Inferior parietal cortex (tissue), 1 donor: ENCODE results near the gene KCNN4.

Source experiments
- DNase-seq: peaks from one replicate; pipeline ENCODE4 v3.0.0-alpha.2; 2016; ENCODE audit errors: extremely low spot score

Gene KCNN4

GRCh38 chr19:43748205-43748594 lies 32.6 kb downstream of the KCNN4 start:
- DNase-seq, result no peak

DNA sequence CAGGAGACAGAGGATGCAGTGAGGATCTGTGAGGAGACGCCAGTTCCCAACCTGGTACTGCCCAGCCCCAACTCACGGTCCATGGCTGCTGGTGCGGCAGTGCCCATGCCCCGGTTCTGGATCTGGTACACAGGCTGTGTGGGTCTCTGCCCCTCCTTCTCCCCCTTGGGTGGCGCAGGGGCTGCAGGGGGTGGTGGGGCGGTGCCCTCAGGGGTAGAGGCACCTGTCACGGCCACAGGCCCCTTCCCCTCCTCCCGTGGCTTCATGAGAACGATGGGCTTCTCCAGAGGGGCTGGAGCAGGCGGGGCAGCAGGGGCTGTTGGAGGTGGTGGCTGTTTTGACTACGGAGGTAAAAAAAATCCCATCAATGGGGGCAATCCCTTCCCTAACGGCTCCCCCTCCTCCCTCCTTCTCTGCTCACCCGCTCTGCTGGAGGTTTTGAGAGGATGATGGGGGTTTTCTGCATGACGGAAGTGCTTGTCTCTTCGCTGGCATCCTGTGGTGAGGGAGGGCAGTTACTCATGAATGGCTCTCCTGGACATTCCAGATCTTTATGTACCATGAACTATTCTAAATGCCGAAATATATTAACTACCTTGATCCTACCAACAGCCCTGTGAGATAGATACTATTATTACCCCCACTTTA lies 33.1 kb downstream of the KCNN4 start:
- DNase-seq, result no peak

- DNase-seq, result peak; percentile 15
These were observed 37.7 kb downstream of the KCNN4 start for GRCh38 chr19:43743059-43743458.

DNA sequence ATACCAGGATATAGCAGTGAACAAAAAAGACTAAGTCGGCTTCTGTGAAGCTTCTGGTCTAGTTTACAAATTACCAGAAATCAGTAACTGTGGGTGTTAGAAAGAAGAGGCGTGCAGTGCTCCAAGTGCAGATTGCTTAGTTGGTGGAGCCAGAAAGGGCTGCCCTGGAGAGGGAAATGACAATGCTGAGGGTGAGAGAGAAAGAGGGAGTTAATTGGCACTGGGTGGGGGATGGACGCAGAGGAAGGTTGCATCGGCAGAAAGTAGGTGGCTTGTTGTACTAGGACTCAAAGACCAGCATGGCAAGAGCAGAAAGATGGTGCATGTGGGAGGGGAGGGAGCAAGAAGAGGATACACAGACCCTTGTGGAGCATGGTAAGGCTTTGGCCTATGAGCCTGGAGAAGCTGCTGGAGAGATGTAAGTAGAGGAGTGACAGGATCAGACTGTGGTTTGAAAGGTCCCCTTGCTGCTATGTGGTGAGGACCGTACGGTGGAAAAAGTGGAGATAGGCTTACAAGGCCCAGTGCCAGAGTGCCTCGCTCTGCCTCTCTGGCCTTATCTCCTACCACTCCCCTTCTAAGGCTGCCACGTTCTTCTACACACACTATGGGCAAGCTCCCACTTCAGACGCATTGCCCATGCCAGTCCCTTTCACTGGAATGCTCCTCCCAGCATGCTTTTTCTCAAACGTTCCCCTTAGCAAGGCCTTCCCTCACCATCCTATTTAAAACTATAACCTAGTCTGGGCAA lies 39.5 kb downstream of the KCNN4 start:
- DNase-seq, result no peak

- no peak for DNase-seq
These were observed 41.1 kb downstream of the KCNN4 start for GRCh38 chr19:43739439-43740235.

DNA sequence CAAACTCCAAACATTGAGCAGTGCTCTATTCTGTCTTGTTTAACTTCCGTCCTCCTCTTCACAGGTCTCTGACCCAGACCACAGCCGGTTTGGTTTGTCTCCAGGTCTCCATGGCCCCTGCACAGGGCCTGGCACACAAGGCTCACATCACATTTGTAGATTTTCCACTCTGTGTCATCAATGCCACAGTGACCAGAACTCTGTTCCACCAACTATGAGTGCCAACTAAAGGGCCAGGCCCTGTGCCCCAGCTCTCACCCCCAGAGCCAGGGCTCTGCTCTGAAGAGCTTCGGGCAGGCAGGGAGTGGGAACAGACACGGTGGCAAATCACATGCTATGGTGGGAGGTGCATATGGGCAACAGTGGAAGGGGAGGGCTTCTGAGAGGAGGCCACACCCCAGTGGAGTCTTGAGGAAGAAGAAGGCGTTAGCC lies 42.0 kb downstream of the KCNN4 start:
- no peak for DNase-seq

DNA sequence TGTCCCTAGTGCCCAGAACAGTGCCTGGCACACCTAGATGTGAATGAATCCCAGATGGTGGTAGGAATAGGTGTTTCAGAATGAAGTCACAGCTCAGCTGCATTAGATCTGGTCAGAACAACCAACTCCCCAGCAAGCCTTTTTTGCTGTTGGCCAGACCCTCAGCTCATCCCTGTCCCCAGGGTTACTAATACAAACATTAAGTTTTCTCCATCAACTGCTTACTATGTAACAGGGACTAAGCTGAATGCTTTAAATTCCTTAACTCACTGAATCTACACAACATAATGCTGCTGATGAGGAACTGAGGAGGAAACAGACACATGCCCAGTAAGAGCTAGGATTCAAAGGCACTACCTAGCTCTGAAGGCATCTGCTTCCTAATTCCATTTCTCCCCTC lies 44.8 kb downstream of the KCNN4 start:
- DNase-seq, result no peak

- DNase-seq, result no peak
These were observed 45.8 kb downstream of the KCNN4 start for GRCh38 chr19:43735013-43735412.

GRCh38 chr19:43731846-43732245 lies 48.9 kb downstream of the KCNN4 start:
- no peak for DNase-seq

DNA sequence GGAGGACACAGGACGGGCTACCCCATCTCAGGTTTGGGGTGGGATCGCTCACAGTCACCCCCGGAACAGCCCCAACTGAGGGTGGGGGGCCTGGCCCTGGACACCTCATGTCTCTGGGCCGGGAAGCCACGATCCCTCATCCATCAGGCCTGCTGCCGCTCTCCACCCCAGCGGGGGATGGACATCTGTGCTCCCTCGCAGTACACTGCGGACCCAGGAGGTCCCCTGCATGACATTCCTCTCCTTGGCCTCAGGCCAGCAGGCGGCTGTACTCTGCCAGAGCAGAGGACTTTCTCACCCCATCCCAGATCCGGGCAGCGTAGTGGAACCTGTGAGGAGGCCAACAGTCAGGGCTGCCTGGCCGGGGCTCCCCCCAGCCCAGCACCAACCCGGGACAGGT lies 49.4 kb downstream of the KCNN4 start:
- DNase-seq, result no peak

DNA sequence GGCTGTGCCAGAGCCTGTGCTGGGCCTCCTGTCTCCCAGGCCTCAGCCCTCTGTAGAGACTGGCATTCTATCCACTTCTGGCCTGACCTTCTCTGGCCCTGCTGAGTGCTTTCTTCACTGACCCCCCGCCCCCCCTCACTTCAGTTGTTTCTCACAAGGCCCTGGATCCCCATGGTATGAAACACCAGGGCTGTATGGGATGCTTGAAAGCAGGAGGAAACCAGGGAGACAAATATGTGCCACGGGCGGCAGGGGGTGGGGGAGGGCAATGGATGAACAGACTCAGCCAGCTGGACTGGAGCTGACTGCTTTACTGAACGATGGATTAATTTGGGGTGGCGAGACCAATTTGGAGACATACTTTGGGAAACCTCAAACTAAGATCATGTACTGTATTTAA lies 50.9 kb downstream of the KCNN4 start:
- no peak for DNase-seq

DNA sequence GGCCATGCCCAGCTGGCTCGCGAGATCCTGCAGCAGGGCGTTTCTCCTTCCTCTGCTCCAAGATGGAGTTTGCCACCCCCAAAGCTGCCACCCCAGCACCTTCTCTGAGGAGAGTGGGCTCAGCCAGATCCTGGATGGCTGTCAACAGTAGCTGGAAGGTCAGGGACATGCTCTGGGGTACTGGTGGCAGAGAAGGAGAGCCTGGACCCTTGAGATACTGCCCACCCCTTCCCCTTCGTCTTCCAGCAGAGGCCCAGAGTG lies 53.2 kb downstream of the KCNN4 start:
- DNase-seq, result no peak

DNA sequence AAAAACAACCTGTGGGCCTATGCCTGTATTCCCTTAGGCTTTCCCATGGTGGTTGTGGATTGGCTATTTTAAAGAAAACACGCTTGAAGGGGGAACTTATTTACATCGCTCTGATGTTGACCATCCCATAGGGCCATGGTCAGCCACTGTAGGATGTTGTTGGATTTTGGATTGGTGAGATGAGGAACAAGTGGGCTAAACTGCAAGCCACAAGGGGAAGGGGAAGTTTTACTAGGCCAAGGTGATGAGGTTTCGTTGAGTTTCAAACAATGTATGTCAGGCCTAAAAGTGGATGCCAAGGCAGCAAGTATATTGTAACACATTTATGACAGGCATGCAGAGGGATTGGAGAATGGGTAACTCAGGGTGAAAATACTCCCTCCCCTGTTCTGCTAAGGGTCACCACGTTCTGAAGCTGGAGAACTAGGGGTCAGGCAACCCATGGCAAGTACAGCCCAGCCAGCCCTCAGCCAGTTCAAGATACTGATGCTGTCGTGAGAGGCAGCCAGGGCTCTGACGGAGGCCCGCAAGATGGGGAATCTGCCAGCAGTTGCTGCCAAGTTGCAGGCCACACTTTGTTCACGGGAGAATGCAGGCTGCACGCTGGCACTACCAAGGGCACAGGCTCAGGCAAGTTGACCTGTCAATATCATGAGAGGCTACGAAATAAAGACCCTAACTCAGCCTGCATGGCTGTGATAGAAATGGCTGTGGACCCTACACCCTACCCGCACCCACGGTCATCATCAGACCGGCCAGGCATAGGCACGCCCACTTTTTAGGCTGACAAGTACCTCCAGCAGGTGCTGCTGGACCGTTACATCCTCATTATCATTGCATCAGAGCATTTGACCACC lies 53.8 kb downstream of the KCNN4 start:
- no peak for DNase-seq

GRCh38 chr19:43725468-43725867 lies 55.3 kb downstream of the KCNN4 start:
- DNase-seq, result no peak

DNA sequence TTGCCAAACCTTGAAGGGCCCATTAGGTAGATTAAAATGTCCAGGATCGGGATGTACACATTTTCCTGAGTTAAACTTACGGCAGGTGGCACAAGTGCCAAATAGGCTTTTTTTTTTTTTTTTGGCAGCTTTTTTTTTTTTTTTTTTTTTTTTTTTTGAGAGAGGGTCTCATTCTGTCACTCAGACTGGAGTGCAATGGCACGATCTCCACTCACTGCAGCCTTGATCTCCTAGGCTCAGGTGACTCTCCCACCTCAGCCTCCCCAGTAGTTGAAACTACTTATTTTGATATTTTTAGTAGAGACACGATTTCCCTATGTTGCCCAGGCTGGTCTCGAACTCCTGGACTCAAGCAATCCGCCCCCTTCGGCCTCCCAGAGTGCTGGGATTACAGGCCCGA lies 55.9 kb downstream of the KCNN4 start:
- DNase-seq, result no peak

DNA sequence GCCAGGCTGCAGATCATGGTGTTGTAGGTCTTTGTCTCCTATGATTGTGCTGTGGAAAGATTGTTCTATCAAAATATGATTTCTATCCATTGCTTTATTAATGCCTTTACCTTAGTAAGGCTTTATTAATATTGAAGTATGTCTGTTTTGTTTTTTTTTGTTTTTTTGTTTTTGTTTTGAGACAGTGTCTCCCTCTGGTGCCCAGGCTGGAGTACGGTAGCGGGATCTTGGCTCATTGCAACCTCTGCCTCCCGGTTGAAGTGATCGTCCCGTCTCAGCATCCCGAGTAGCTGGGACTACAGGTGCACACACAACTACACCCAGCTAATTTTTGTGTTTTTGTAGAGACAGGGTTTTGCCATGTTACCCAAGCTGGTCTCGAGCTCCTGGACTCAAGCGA lies 57.2 kb downstream of the KCNN4 start:
- no peak for DNase-seq

GRCh38 chr19:43721469-43722048 lies 59.2 kb downstream of the KCNN4 start:
- no peak for DNase-seq

DNA sequence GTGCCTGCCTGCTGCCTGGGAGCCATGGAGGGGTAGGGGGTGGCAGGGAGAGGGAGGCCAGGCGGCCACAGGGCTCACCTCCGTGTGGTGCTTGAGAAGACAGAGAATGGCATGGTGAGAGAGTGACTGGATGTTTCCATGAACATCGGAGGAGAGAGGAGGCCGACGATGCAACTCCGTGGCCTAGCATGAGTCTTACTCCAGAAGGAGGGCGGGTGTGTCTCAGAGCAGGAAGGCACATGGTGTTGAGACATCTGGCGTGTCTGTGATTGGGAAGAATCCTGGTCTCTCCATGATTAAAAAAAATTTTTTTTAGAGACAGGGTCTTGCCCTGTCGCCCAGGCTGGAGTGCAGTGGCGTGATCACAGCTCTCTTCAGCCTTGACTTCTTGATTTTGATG lies 59.8 kb downstream of the KCNN4 start:
- no peak for DNase-seq

- DNase-seq, result no peak
These were observed 60.9 kb downstream of the KCNN4 start for GRCh38 chr19:43719918-43720317.

GRCh38 chr19:43719378-43719868 lies 61.4 kb downstream of the KCNN4 start:
- no peak for DNase-seq

DNA sequence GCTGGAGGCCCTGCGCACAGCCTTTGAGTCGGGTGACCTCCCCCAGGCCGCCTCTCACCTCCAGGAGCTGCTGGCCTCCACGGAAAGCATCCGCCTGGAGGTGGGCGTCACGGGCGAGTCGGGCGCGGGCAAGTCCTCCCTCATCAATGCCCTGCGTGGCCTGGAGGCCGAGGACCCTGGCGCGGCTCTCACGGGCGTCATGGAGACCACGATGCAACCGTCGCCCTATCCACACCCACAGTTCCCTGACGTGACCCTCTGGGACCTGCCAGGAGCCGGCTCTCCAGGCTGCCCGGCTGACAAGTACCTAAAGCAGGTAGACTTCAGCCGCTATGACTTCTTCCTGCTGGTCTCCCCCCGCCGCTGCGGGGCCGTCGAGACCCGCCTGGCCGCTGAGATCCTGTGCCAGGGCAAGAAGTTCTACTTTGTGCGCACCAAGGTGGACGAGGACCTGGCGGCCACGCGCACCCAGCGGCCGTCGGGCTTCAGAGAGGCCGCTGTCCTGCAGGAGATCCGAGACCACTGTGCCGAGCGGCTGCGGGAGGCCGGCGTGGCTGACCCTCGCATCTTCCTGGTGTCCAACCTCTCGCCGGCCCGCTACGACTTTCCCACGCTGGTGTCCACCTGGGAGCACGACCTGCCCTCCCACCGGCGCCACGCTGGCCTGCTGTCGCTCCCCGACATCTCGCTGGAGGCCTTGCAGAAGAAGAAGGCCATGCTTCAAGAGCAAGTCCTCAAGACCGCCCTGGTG lies 62.0 kb downstream of the KCNN4 start:
- DNase-seq, result no peak
